ENCODE data around the gene DDX1. TPM values are rescaled to one million over a fixed set of nuclear protein-coding genes. Genes with fewer than 3 reads are reported as not detected.

The DDX1 gene
- total RNA-seq, 1 donor from 2014 or later = 81.3 TPM

- FAIRE-seq = no peak
- TF ChIP-seq, protein P1, sequence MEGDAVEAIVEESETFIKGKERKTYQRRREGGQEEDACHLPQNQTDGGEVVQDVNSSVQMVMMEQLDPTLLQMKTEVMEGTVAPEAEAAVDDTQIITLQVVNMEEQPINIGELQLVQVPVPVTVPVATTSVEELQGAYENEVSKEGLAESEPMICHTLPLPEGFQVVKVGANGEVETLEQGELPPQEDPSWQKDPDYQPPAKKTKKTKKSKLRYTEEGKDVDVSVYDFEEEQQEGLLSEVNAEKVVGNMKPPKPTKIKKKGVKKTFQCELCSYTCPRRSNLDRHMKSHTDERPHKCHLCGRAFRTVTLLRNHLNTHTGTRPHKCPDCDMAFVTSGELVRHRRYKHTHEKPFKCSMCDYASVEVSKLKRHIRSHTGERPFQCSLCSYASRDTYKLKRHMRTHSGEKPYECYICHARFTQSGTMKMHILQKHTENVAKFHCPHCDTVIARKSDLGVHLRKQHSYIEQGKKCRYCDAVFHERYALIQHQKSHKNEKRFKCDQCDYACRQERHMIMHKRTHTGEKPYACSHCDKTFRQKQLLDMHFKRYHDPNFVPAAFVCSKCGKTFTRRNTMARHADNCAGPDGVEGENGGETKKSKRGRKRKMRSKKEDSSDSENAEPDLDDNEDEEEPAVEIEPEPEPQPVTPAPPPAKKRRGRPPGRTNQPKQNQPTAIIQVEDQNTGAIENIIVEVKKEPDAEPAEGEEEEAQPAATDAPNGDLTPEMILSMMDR (IDR thresholded peaks at IDR 0.05; ENCODE audit: insufficient read depth, low read length, severe bottlenecking) = no peak
- Histone ChIP-seq H3K36me3 (ENCODE audit: control insufficient read depth, insufficient read depth, low read length) (no peaks in the 10 kb centered on the region), H3K4me3 (ENCODE audit: low read depth, low read length) (no peak overlapping the region), H3K27me3 (ENCODE audit: control insufficient read depth, insufficient read depth, low read length) (no peaks in the 10 kb centered on the region)
- DNase-seq (ENCODE audit: low read depth) = peak; percentile 9
These were observed 44.4 kb upstream of the DDX1 start for GRCh38 chr2:15547115-15547876.

DNA sequence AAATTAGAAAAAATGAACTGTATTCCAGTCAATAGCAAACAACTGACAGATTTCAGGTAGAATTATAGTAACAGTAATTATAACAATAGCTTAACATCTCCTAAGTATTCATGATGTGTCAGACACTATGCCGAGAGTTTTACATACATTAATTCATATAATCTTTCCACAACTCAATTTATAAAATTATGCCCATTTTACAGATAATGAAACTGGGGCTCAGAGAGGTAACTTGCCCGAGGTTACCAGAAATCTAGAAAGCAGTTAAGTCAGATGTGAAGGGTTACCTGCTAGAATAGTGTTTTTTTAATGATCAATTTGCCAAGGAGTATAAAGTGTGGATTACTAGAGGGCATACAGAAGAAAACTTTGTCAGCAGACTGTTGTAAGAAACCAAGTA, 42.7 kb upstream of the DDX1 start:
- FAIRE-seq = no peak
- no peak for DNase-seq (ENCODE audit: low read depth)
- no peak overlapping the region for H3K4me3 ChIP-seq (ENCODE audit: low read depth, low read length)
- TF ChIP-seq, protein P1 (IDR thresholded peaks at IDR 0.05; ENCODE audit: insufficient read depth, low read length, severe bottlenecking) = no peak
- peaks cover 1% of the 10 kb centered on the region for H3K36me3 ChIP-seq (ENCODE audit: control insufficient read depth, insufficient read depth, low read length)
- H3K27me3 ChIP-seq (ENCODE audit: control insufficient read depth, insufficient read depth, low read length) = no peaks in the 10 kb centered on the region

DNA sequence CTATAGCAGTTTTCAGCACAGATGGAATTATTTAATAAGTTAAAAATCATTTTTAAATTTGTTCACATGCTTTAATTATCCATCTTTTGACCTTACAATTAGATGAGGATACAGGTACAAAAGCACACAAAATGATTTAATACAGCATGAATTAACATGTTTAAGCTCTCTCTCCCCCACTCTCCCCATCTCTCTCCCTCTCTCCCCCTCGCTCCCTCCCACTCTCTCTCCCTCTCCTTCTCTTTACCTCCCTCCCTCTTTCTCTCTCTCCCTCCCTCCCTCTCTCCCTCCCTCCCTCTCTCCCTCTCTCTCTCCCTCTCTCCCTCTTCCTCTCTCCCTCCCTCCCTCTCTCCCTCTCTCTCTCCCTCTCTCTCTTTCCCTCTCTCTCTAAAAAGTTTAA, 38.1 kb upstream of the DDX1 start:
- H3K36me3 ChIP-seq (ENCODE audit: control insufficient read depth, insufficient read depth, low read length) = peaks cover 3% of the 10 kb centered on the region
- no peak overlapping the region for H3K4me3 ChIP-seq (ENCODE audit: low read depth, low read length)
- H3K27me3 ChIP-seq (ENCODE audit: control insufficient read depth, insufficient read depth, low read length) = no peaks in the 10 kb centered on the region
- DNase-seq (ENCODE audit: low read depth) = no peak
- TF ChIP-seq, protein P1 (IDR thresholded peaks at IDR 0.05; ENCODE audit: insufficient read depth, low read length, severe bottlenecking) = no peak
- FAIRE-seq = no peak

DNA sequence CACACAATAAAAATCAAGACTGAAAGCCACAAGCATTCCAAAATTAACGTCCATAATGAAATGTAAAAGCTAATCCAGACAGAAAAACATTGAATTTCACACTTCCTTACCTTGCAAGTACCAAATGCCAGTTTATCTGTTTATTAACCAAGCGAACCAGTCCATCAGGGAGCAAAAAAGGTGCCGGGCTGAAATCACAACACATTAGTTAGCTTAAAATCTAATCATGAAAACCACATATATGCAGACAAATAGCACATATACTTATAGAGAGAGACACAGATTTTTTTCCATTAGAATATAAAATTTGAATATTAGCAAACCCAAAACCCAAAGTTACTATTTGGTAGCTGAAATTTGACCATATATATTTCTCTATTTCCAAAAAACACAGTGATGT, 37.7 kb upstream of the DDX1 start:
- FAIRE-seq (no peak), DNase-seq (ENCODE audit: low read depth) (no peak)
- H3K4me3 ChIP-seq (ENCODE audit: low read depth, low read length) = no peak overlapping the region
- TF ChIP-seq, protein P1 (IDR thresholded peaks at IDR 0.05; ENCODE audit: insufficient read depth, low read length, severe bottlenecking) = no peak
- peaks cover 3% of the 10 kb centered on the region for H3K36me3 ChIP-seq (ENCODE audit: control insufficient read depth, insufficient read depth, low read length)
- no peaks in the 10 kb centered on the region for H3K27me3 ChIP-seq (ENCODE audit: control insufficient read depth, insufficient read depth, low read length)

DNA sequence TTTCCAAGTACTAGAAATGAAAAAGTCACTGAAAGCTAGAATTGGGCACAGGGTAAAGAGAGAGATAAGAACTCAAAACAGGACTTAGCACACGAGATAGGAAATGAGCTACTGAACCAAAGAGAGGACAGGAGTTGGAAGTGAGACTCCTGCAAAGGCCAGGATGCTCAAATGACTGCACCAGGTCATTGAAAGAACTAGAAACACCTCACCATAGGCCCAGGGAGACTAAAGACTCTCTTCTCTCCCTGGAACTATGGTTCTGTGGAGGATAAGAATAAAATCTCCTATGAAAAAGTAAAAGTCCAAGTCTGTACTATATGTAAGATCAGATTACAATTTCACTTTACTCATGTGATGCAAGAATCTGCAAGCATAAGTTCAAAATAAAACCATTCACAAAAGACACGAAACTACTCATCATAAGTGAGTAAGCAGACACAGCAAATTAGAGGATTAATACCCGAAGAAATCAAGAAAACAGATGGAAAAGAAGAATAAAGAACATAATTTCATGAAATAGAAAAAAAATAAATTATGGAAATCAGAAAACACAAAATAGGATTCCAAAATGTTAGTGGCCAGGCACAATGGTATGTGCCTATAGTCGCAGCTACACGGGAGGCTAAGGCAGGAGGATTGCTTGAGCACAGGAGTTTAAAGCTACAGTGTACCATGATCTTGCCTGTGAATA, 37.0 kb upstream of the DDX1 start:
- DNase-seq (ENCODE audit: low read depth) = no peak
- peaks cover 3% of the 10 kb centered on the region for H3K36me3 ChIP-seq (ENCODE audit: control insufficient read depth, insufficient read depth, low read length)
- peak; percentile 58 for FAIRE-seq
- no peaks in the 10 kb centered on the region for H3K27me3 ChIP-seq (ENCODE audit: control insufficient read depth, insufficient read depth, low read length)
- H3K4me3 ChIP-seq (ENCODE audit: low read depth, low read length) = no peak overlapping the region
- TF ChIP-seq, protein P1 (IDR thresholded peaks at IDR 0.05; ENCODE audit: insufficient read depth, low read length, severe bottlenecking) = no peak
